NCI-H2196 treated with DMSO at 0.1 percent for 48 hours (cell line): ENCODE measurements around the gene ARFGEF3.

ENCODE experiments used
- DNase-seq: peaks from one replicate; lab custom pipeline; 2025; ENCODE audit not compliant: unreplicated experiment; lab: John Stamatoyannopoulos, UW

Gene ARFGEF3

DNA sequence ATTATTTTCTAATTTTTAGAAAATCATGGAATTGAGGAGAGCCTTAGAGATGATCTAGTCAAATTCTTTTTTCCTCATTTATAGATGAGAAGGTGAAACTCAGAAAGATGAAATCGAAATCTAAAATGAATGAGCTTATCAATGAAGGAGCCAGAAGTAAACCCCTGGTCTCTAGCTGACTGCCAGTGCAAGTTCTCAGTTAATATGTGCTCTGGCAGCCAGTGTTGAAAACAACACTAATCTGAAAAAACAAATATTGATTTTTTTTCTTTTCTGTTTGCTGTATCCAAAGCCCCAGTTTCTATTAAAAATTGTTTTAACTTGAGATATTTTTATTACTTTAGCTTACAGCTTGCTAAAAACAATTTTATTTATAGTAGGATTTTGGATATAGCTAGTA is 78.0 kb downstream of the ARFGEF3 start:
- DNase-seq: no peak

DNA sequence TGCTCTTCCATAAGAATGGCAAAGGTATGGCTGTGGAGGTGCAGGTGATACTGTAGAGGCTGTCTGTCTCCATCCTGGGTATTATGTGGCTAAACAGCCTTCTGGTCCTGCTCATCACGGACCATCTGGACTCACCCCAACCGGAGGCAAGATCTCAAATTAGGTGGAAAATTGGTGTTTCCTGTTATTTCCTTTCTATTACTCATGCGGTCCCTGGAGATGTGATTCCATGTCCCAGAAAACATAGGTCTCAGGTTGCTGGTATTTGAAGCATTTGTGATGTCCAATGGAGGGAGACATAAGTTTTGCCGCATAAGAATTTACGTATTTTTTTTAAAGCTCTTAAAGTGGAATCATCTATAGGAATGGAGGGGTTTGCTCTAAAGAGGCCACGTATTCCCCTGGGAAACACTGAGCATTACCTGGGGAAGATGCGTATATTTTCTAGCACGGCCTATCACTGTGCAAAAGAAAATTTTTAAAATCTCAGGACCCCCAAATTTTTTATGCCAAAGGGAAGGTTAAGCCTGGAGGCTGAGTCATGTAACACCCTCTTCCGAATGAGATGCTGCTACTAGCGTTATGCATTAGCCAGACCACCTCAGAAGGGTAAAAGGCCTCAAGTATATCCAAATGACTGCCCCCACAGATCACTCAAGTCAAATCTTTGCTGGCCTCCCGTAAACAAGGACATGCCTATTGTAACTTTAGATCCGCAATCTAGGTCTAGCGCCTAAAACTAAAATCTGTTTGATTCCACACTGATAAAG is 78.9 kb downstream of the ARFGEF3 start:
- no peak for DNase-seq

DNA sequence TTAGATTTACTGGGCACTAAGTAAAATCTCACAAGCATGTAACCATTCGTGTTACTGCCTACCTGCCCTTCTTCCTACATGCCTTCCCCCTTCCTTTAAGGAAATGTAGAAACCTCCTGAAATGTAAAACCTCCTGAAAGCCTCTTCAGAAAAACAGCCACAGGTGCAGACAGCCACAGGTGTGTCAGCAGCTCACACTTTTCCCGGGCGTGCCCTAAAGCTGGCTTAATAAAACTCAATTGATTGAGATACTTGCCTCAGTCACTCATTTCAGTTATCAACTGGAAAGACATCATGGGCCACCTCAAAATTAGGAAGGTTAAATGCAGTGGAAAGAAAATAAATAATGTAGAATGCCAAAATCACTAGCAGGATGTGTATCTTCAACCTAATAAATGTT is 79.6 kb downstream of the ARFGEF3 start:
- no peak for DNase-seq

DNA sequence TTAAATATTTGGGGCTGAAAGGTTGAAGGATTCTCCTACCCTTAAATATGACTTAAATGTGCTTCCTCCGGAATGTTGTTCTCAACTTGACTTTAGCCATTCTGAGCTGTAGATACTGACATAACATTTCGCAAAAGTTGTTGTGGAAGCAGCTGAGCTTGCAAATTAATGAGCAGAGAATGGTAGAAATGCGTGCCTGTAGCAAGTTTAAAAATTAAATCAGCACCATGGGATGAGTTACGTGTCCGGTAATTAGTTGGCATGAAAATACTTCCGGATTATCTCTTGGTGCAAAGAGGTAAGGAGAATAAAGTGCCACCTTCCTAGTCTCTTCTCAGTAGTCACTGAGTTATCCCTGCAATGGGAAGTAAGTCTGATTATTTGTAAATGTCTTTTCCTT is 80.2 kb downstream of the ARFGEF3 start:
- DNase-seq: no peak

DNA sequence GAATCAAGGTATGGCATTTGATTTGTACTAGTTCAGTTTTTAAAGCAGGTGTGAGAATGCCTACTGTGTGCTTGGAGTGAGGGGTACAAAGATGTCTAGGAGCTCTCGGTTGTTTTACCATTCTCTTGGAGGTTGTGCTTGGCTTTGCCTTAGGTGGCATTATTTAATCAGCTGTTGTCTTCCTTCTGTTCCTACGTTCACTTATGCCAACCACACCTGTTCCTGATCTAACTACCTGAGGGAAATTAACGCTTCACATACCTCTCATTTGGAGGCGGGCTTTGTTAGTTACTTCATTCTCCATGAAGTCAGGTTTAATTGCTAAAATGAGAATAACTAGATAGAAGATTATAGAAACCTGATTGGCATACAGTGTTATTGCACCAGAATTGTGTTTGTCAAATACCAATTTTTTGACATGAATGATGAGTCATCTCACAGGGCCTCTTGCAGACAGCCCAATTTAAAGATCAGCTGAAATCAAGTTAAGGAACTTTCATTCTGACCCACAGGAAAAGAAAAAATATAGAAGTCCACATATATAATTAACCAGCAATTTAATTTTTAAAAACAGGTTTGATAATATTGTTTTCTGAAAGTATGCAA is 81.4 kb downstream of the ARFGEF3 start:
- no peak for DNase-seq

DNA sequence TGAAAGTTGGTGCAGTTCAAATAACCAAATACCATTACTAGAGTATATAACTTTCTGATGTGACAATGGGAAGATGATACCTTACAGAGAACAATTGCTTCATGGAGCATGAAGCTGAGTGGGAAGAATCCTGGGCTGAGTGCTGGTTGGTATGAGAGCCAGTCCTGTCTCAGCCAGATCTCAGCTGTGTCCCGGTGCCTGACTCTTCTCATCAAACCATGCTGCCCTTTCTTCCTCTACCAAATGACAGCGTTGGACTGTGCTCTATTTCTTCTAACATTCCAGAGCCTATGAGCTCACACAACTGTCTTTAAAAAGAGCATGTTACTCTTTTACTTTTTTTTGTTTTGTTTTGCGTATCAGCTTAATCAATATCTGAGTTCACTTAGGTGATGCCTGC is 84.0 kb downstream of the ARFGEF3 start:
- DNase-seq: no peak

DNA sequence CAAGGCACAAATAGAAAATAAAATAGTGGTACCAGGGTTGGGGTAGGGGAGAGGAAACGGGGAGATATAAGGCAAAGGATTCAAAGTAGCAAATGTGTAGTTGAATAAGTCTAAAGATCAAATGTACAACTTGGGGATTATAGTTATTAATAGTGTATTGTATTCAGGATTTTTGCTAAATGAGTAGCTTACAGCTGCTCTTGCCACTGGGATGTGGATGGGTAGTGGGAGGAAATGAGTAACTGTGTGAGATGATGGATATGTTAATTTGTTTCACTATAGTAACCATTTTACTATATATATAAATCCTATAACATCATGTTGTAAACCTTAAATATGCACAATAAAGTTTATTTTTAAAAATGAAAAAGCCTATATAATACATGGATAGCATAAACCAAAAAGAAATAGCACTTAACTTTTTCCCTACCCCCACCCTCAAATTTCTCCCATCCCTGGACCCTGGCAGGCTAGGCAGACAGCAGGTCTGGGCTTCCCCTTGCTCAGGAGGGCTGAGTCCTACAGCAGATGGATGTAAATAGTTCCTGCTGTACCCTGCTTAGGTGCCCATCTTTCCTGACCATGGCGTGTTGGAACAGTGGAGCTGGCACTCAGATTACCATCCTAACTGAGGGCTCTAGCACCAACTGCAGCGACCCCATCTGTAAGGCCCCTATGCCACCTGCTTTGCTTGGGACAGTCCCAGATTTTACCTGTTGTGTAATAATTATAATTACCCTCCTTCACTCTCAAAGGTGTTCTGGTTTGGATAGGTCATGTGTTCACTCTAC is 85.1 kb downstream of the ARFGEF3 start:
- DNase-seq: no peak

DNA sequence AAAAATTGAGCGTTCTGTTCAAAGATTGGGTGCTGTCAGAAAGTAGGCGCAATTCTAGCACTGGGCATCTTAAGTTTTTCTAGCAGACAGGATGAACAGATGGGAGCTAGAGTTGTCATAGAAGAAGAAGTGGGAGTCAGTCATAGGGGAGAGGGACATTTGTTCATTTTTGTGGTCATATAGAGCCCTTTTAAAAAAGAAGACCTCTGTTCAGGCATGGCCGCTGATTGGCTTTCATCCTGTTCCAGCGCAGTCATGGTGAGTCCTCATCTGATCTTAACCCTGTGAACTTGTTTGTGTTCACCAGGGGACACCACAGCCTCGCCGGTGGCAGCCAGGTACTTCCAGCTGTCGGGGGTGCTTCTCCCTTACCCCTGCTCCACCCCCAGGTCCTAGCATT is 86.3 kb downstream of the ARFGEF3 start:
- DNase-seq: no peak

DNA sequence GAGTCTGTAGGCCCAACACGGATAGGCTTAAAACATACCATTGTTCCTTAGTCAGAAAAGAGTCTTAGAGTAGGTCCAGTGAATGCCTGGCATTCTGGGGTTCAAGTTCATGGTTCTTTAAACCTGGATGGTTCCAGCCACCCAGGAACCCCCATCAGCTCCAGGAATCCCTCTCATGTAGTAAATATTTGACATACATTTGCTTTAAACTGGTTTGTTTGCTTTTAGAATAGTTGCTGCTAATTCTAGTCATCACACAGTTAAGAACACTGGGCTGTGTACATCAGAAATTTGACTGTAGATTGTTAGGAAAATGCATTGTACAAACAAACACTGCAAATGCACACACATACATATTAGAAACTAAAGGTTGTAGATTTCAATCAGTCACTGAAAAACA is 87.1 kb downstream of the ARFGEF3 start:
- DNase-seq: no peak

DNA sequence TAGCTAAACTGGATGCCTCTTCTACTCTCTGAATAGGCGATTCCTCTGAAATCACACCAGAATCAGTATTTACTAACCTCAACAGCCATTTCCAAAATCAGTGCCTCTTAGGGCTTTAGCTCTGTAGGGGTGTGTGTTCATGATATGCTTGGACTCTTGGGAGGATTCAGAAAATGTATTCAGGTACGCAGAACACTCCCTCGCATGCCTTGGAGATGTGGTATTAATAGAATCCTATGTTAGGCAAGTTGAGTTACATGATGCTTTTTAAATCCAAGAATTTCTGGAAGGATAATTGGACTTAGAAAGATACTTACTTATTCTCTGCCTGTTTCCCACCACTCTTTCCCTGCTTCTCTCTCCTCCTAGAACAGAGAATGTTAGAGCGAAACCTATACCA is 88.3 kb downstream of the ARFGEF3 start:
- DNase-seq: no peak

DNA sequence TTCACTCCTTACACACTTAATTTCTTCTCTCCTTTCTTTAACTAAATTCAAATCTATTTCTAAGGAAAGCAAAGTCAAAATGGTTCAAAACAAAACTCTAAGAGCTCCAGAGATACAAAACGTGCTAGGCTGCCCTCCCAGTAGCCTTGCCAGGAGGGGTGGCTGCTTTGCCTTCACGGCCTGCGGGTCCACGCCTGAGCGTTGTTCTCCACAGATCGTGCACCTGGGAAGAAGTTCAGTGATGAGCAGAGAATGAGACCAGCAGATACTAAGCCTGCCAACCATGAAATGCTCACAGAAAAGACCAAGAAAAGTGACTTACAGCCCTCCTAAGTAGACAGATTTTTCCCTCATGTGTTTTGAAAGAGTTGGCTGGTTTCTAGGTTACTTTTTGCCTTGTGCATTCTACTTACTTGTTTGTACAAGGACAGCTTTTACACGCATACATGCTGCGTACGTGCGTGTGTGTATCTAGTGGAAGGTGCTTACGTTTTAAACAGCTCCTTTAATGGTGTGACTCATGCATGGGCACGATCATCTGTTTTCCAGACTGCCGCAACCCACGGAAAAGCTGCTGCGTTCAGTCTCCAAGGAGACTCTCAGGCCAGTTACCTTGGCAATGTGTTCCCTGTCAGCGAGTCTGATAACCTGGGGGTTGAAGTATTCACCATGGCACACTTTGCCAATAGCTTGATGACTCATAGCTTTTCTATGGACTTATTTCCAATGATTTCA is 88.9 kb downstream of the ARFGEF3 start:
- peak; percentile 12 for DNase-seq

DNA sequence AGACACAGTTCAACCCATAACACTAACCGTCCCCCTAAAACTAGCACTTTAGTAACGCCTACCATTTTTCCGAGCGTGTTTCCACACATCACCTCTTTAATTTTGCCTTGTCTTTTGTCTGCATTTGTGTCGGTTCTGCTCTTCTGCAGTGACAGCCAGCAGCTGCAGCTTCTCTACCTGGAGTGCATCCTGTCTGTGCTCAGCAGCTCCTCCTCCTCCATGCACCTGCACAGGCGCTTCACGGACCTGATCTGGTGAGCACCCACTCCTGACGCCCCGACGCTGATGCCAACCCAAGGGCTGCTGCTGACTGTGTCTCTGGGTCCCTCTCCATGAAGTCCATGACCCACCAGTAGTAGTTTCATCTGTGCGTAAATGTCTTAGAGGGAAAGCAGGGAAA is 92.0 kb downstream of the ARFGEF3 start:
- peak; percentile 4 for DNase-seq

DNA sequence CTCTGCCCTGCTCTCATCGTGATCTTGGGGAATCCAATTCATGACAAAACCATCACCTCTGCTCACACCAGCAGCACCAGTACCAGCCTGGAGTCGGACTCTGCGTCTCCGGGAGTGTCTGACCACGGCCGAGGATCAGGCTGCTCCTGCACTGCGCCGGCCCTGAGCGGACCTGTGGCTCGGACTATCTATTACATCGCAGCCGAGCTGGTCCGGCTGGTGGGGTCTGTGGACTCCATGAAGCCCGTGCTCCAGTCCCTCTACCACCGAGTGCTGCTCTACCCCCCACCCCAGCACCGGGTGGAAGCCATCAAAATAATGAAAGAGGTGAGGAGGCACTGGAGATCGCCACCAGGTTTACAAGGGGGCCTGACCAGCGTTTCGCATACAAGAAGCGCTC is 93.7 kb downstream of the ARFGEF3 start:
- no peak for DNase-seq

DNA sequence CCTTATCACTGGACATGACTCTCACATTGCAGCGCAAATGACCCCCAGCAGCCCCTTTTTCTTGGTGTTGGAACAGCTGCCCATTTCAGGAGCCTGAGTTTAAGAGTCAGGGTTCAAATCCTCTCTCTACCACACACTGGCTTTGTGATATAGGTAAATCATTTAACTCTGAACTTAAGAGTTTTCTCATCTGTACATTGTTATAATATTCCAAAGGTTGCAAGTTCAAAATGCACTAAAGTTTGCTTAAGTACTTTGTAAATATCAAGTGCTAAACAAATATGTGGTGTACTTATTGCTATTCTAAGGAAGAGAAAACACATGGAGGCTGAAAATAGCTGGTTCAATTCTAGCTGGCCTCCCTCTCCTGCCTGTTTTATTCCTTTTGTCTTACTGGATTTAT is 95.9 kb downstream of the ARFGEF3 start:
- DNase-seq: no peak

DNA sequence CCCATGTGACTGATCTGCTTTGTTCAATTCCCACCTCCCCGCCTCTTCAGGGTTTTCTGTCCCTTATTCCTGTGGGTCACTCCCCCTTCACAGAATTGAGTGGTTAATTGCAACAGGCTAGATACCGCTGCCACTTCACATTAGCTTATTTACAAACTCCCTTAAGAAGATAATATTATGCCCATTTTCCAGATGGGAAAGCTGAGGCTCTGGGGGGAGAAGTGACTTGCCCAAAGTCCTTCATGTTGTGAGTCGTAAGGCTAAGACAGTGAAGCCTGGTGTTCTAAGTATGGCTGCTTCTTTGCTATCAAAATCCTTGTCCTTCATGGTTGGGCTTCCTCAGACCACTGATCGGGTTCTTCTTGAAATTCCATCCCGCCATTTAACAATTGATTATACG is 96.5 kb downstream of the ARFGEF3 start:
- DNase-seq: no peak

DNA sequence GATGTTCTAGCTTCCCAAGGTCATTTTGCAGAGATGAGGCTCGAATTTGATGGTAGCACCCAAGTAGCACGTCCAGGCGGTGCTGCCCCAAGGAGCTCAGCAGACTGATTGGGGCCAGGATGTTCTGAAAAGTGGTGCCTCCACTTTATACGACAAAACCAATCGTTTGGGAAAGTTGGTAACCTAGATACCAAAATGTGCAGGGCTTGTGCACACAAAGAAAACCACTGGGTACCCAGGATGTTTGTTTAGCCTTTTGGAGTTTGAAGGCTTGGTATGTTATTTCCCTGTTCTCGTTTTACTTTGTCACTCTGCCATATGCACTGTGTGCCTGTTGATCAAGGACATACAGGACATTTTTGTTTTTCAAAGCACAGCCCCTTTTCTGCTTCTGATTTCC is 97.3 kb downstream of the ARFGEF3 start:
- DNase-seq: peak; percentile 23

DNA sequence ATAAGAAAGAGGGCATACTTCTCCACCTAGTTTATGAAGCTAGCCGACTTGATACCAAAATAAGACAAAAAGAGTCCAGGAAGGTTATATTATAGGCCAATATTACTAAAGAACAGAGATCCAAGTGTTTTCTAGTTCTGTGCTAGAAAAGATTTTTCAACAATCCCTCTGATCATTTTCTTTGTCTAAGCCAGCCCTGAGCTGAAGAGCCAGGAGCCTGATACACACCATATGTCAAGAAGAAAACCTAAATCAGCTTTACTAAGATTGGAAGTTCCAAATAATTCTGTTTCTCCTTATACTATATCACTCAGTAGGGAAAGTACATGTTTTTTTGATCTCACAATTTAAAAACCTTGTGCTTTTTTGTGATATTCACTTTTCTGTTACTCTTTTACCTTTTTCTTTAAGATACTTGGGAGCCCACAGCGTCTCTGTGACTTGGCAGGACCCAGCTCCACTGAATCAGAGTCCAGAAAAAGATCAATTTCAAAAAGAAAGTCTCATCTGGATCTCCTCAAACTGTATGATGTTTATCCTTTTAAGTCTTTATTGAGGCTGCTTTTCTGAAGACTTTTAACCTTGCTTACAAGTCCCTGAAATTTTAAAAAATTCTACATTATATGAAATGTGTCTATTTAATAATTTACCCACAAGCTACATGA is 99.5 kb downstream of the ARFGEF3 start:
- no peak for DNase-seq

DNA sequence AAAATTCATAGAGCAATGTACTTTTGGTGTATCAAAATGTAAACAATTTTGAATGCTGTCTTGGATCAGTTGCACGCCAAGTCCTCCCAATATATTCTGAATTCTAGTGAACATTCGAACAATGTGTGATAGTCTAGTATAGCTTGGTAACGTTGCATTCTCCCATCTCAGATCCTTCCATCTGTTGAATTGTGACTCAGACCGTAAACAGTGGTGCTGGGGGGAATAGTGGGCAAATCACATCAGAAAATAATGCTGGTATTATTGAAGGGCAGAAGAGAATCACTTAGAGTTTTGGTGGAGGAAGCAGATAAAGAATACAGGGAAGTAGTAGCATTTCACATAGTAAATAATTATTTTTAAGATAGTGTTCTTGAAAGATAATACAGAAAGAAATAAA is 102.2 kb downstream of the ARFGEF3 start:
- no peak for DNase-seq

DNA sequence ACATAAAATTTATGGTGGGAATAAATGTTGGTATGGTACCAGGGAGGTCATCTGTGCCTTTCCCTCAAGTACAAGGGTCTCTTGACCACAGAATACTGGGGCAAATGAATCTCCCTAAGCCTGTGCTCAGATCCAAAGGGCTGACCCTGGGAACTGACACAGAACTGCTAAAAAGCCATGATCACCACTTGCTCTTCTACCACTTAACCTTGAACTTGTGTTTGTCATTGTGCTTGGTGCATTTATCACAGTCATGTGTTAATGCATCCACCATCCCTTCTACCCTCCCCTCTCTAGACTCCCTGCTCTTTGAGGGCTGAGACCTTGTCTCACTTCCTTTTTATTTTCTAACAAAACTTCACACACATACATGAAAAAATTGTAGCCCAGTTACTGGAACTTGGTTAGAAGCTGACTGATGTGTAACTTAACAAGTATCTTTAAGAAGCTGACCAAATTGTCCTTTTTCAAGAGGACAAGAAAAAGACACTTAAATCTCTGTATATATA is 102.7 kb downstream of the ARFGEF3 start:
- no peak for DNase-seq

DNA sequence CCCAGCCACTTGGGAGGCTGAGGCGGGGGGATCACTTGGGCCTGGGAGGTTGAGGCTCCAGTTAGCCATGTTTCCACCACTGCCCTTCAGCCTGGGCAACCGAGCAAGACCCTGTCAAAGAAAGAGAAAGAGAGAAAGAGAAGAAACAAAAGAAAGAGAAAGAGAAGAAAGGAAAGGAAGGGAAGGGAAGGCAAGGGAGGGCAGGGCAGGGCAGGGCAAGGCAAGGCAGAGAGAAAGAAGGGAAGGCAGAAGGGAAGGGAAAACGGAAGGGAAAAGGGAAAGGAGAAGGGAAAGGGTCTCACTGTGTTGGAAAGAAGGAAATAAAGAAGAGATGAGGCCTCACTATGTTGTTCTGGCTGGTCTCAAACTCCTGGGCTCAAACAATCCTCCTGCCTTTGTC is 104.4 kb downstream of the ARFGEF3 start:
- no peak for DNase-seq
